ENCODE measurements around the gene CDHR4. TPM values are rescaled to one million over a fixed set of nuclear protein-coding genes. Genes with fewer than 3 reads are reported as not detected.
"Not testable (repeated sequence)": the region's sequence is repeated elsewhere in the genome, so short reads cannot be mapped to it uniquely, and the experiment has no call there.

The CDHR4 gene
- not detected for polyA plus RNA-seq (ENCODE audit: low read depth in 6 of 6)

GRCh38 chr3:49799761-49800160, at the start of gene CDHR4:
TSS of gene CDHR4 (minus strand) at chr3:49799873. CDS start at chr3:49799812, 61 bp downstream.
- no peaks in the 10 kb centered on the region for H3K36me3 Mint-ChIP-seq
- DNase-seq (no peak), ATAC-seq (ENCODE audit: low read depth in 2 of 2) (no peak)
- H3K9me3 Mint-ChIP-seq, result no peaks in the 10 kb centered on the region
- H3K4me1 Mint-ChIP-seq, result peaks cover 10 to 26% (median 22%) of the 10 kb centered on the region in 3 donors
- peaks cover 3 to 18% (median 11%) of the 10 kb centered on the region in 3 donors for H3K27me3 Mint-ChIP-seq
- H3K4me3 Mint-ChIP-seq, result peak within 1 kb of the TSS in 2 of 8 donors; percentile 57 to 71
- no peak within 1 kb of the TSS for H3K27ac Mint-ChIP-seq

- no peak overlapping the region for H3K27ac Mint-ChIP-seq
- ATAC-seq (ENCODE audit: low read depth in 2 of 2) (no peak), DNase-seq (no peak)
- H3K36me3 Mint-ChIP-seq, result no peaks in the 10 kb centered on the region
- no peaks in the 10 kb centered on the region for H3K27me3 Mint-ChIP-seq
- H3K9me3 Mint-ChIP-seq, result no peaks in the 10 kb centered on the region
- H3K4me3 Mint-ChIP-seq, result no peak overlapping the region
- H3K4me1 Mint-ChIP-seq, result peaks cover 0 to 6% (median 3%) of the 10 kb centered on the region in 3 donors
Observed at GRCh38 chr3:49845694-49846093, 46.0 kb upstream of the CDHR4 start.

GRCh38 chr3:49844464-49845183, 45.0 kb upstream of the CDHR4 start:
- no peak for ATAC-seq (ENCODE audit: low read depth in 2 of 2)
- no peak overlapping the region for H3K4me3 Mint-ChIP-seq
- H3K27ac Mint-ChIP-seq, result peak overlapping the region in 2 of 6 donors; percentile 32 to 64
- H3K27me3 Mint-ChIP-seq, result no peaks in the 10 kb centered on the region
- H3K4me1 Mint-ChIP-seq, result peaks cover 0 to 6% (median 3%) of the 10 kb centered on the region in 3 donors
- DNase-seq, result no peak
- H3K36me3 Mint-ChIP-seq, result no peaks in the 10 kb centered on the region
- H3K9me3 Mint-ChIP-seq, result no peaks in the 10 kb centered on the region

GRCh38 chr3:49842843-49843517, 43.3 kb upstream of the CDHR4 start:
- ATAC-seq (ENCODE audit: low read depth in 2 of 2) (no peak), DNase-seq (no peak)
- Mint-ChIP-seq H3K36me3 (no peaks in the 10 kb centered on the region), H3K9me3 (no peaks in the 10 kb centered on the region), H3K27me3 (no peaks in the 10 kb centered on the region), H3K4me3 (no peak overlapping the region), H3K4me1 (peaks cover 3 to 12% (median 9%) of the 10 kb centered on the region in 3 donors), H3K27ac (peak overlapping the region in 1 of 6 donors; percentile 33)

- H3K27ac Mint-ChIP-seq, result no peak overlapping the region
- no peaks in the 10 kb centered on the region for H3K27me3 Mint-ChIP-seq
- ATAC-seq (ENCODE audit: low read depth in 2 of 2), result no peak
- peaks cover 3 to 12% (median 9%) of the 10 kb centered on the region in 3 donors for H3K4me1 Mint-ChIP-seq
- H3K36me3 Mint-ChIP-seq, result no peaks in the 10 kb centered on the region
- DNase-seq, result no peak
- H3K9me3 Mint-ChIP-seq, result no peaks in the 10 kb centered on the region
- no peak overlapping the region for H3K4me3 Mint-ChIP-seq
Observed at GRCh38 chr3:49841806-49842205, 42.1 kb upstream of the CDHR4 start.

- DNase-seq, result no peak
- H3K27ac Mint-ChIP-seq, result no peak overlapping the region
- no peaks in the 10 kb centered on the region for H3K36me3 Mint-ChIP-seq
- H3K9me3 Mint-ChIP-seq, result no peaks in the 10 kb centered on the region
- H3K4me3 Mint-ChIP-seq, result no peak overlapping the region
- peak in 1 of 2 donors; percentile 16 for ATAC-seq (ENCODE audit: low read depth in 2 of 2)
- H3K27me3 Mint-ChIP-seq, result no peaks in the 10 kb centered on the region
- H3K4me1 Mint-ChIP-seq, result peaks cover 3 to 12% (median 9%) of the 10 kb centered on the region in 3 donors
Observed at GRCh38 chr3:49841126-49841696, 41.5 kb upstream of the CDHR4 start.

GRCh38 chr3:49840388-49840787, 40.7 kb upstream of the CDHR4 start:
- ATAC-seq (ENCODE audit: low read depth in 2 of 2) (no peak), DNase-seq (no peak)
- Mint-ChIP-seq H3K4me3 (no peak overlapping the region), H3K27ac (no peak overlapping the region), H3K9me3 (no peaks in the 10 kb centered on the region), H3K27me3 (no peaks in the 10 kb centered on the region), H3K4me1 (peaks cover 3 to 12% (median 9%) of the 10 kb centered on the region in 3 donors), H3K36me3 (peaks cover 0 to under 1% of the 10 kb centered on the region in 2 donors)

- peak overlapping the region in 1 of 6 donors; percentile 74 for H3K27ac Mint-ChIP-seq
- no peak overlapping the region for H3K4me3 Mint-ChIP-seq
- ATAC-seq (ENCODE audit: low read depth in 2 of 2) (peak; percentile 98), DNase-seq (peak; percentile 75)
- peaks cover 3 to 12% (median 9%) of the 10 kb centered on the region in 3 donors for H3K4me1 Mint-ChIP-seq
- no peaks in the 10 kb centered on the region for H3K9me3 Mint-ChIP-seq
- no peaks in the 10 kb centered on the region for H3K27me3 Mint-ChIP-seq
- peaks cover 0 to 4% of the 10 kb centered on the region in 2 donors for H3K36me3 Mint-ChIP-seq
Observed at GRCh38 chr3:49839193-49839809, 39.6 kb upstream of the CDHR4 start.

GRCh38 chr3:49831341-49831740, 31.7 kb upstream of the CDHR4 start:
- DNase-seq (no peak), ATAC-seq (ENCODE audit: low read depth in 2 of 2) (no peak)
- Mint-ChIP-seq H3K36me3 (peaks cover 4 to 7% of the 10 kb centered on the region in 2 donors), H3K4me1 (peaks cover 0 to 6% (median 5%) of the 10 kb centered on the region in 3 donors), H3K27ac (no peak overlapping the region), H3K9me3 (no peaks in the 10 kb centered on the region), H3K27me3 (no peaks in the 10 kb centered on the region), H3K4me3 (no peak overlapping the region)

GRCh38 chr3:49826016-49826415, 26.3 kb upstream of the CDHR4 start:
- ATAC-seq (ENCODE audit: low read depth in 2 of 2) (no peak), DNase-seq (no peak)
- no peaks in the 10 kb centered on the region for H3K9me3 Mint-ChIP-seq
- no peak overlapping the region for H3K27ac Mint-ChIP-seq
- no peak overlapping the region for H3K4me3 Mint-ChIP-seq
- peaks cover 0 to 7% of the 10 kb centered on the region in 2 donors for H3K36me3 Mint-ChIP-seq
- no peaks in the 10 kb centered on the region for H3K27me3 Mint-ChIP-seq
- peaks cover 0 to under 1% (median 0%) of the 10 kb centered on the region in 3 donors for H3K4me1 Mint-ChIP-seq

GRCh38 chr3:49823131-49823530, 23.5 kb upstream of the CDHR4 start:
- not testable (repeated sequence) for H3K27ac Mint-ChIP-seq; H3K4me1 Mint-ChIP-seq; H3K4me3 Mint-ChIP-seq; H3K27me3 Mint-ChIP-seq; DNase-seq; H3K9me3 Mint-ChIP-seq; H3K36me3 Mint-ChIP-seq; ATAC-seq (ENCODE audit: low read depth in 2 of 2)

GRCh38 chr3:49813497-49814174, 14.0 kb upstream of the CDHR4 start, which contains the start of gene UBA7:
TSS of gene UBA7 (minus strand) at chr3:49813953. CDS start at chr3:49813787, 166 bp downstream.
- peak; percentile 42 for DNase-seq
- H3K36me3 Mint-ChIP-seq, result peaks cover 0 to 20% of the 10 kb centered on the region in 2 donors
- peak within 1 kb of the TSS; percentile 93 to 98 (median 96) for H3K27ac Mint-ChIP-seq
- ATAC-seq (ENCODE audit: low read depth in 2 of 2), result peak; percentile 84 to 91
- no peaks in the 10 kb centered on the region for H3K27me3 Mint-ChIP-seq
- peaks cover 27 to 60% (median 51%) of the 10 kb centered on the region in 3 donors for H3K4me1 Mint-ChIP-seq
- peak within 1 kb of the TSS; percentile 91 to 99 (median 97) for H3K4me3 Mint-ChIP-seq
- no peaks in the 10 kb centered on the region for H3K9me3 Mint-ChIP-seq

Data from naive B cell (primary cell).